HCT116 (cell line): Measurements from ENCODE around the gene PDE9A. TPM values are rescaled to one million over a fixed set of nuclear protein-coding genes. Genes with fewer than 3 reads are reported as not detected.

ENCODE experiments used
- ATAC-seq: fragments of 200-7000 bp; cut with Tn5 transposase; 2 replicates; pipeline ENCODE4 v1.9.1; 2020; ENCODE audit warnings: mild to moderate bottlenecking, moderate library complexity
- BruUV-seq: library from RNA; stranded (reverse); fragments of 400-500 nt; replicated peaks from 2 replicates; lab custom pipeline; 2021; lab: Mats Ljungman, UMichigan
- CTCF ChIA-PET: fragments of 300-600 bp; sonication (Branson Sonifier 250); formaldehyde crosslinking; loops from one replicate; lab custom pipeline; 2021; ENCODE audit warnings: antibody characterized with exemption; lab: Charles Lee
- POLR2A ChIA-PET: fragments of 300-600, 350-600 bp; sonication (Branson Sonifier 250); formaldehyde crosslinking; loops from one replicate; lab custom pipeline; 2021; ENCODE audit warnings: antibody characterized with exemption; lab: Charles Lee
- RAD21 ChIA-PET, 2 experiments: fragments of 300-600 bp; sonication (Branson Sonifier 250); formaldehyde crosslinking; loops; one replicate each; lab custom pipeline; 2023; ENCODE audit warnings: low total read pairs in 2 of 2; ENCODE audit not compliant: uncharacterized antibody in 2 of 2, unreplicated experiment in 2 of 2, low non-redundant PET in 1 of 2; lab: Charles Lee
- DNase-seq: peaks from one replicate; pipeline ENCODE4 v3.0.0-alpha.2; 2010; ENCODE audit warnings: low read depth, low spot score
- H2AFZ ChIP-seq: fragments of 200-600 bp; shearing (Covaris generic), sonication (generic); 2 replicates; pipeline ENCODE4 v1.6.1; 2017; ENCODE audit warnings: low read depth, mixed run types, mixed read lengths, antibody characterized with exemption, low read length; ENCODE audit not compliant: poor library complexity, severe bottlenecking
- H3K27ac ChIP-seq: 2 replicates; pipeline ENCODE4 v1.5.1; 2012; ENCODE audit warnings: low read depth, low read length
- H3K27me3 ChIP-seq: fragments of 200-600 bp; sonication (generic); 2 replicates; pipeline ENCODE4 v1.6.1; 2016; ENCODE audit warnings: mixed run types, low read length, mixed read lengths; ENCODE audit not compliant: insufficient read depth
- H3K36me3 ChIP-seq, 2 experiments: fragments of 200-500 bp in 1 of 2; fragments of 200-600 bp in 1 of 2; sonication (Bioruptor generic) in 1 of 2; sonication (generic) in 1 of 2; 2 replicates each; pipeline versions ENCODE4 v1.5.1 to v1.6.1; 2014 to 2016; ENCODE audit warnings: low read length in 2 of 2, inconsistent platforms in 1 of 2, mixed read lengths in 1 of 2, mixed run types in 1 of 2; ENCODE audit not compliant: insufficient read depth in 2 of 2, control insufficient read depth in 1 of 2
- H3K4me1 ChIP-seq, 2 experiments: fragments of 200-600 bp in 1 of 2; sonication (generic) in 1 of 2; 2 replicates each; pipeline versions ENCODE4 v1.5.1 to v1.6.1; 2012 to 2017; ENCODE audit warnings: low read length in 2 of 2, inconsistent platforms in 1 of 2, mild to moderate bottlenecking in 1 of 2, mixed read lengths in 1 of 2, mixed run types in 1 of 2, moderate library complexity in 1 of 2; ENCODE audit not compliant: insufficient read depth in 2 of 2, control insufficient read depth in 1 of 2
- H3K4me2 ChIP-seq: fragments of 200-600 bp; sonication (generic); 2 replicates; pipeline ENCODE4 v1.6.1; 2017; ENCODE audit warnings: mixed run types, low read length, mixed read lengths
- H3K4me3 ChIP-seq, 2 experiments: fragments of 200-600 bp in 1 of 2; sonication (generic) in 1 of 2; replicated peaks in 1 of 2; 2 replicates each; pipeline ENCODE4 v1.5.1; 2011 to 2016; ENCODE audit warnings: low read length in 2 of 2, control low read depth in 1 of 2, low read depth in 1 of 2, mild to moderate bottlenecking in 1 of 2, mixed read lengths in 1 of 2, mixed run types in 1 of 2
- H3K79me2 ChIP-seq: fragments of 200-600 bp; sonication (generic); 2 replicates; pipeline ENCODE4 v1.6.1; 2017; ENCODE audit warnings: mild to moderate bottlenecking, mixed run types, low read length, moderate library complexity, mixed read lengths; ENCODE audit not compliant: insufficient read depth
- H3K9ac ChIP-seq: fragments of 200-600 bp; sonication (generic); 2 replicates; pipeline ENCODE4 v1.6.1; 2016; ENCODE audit warnings: low read length, mixed read lengths
- H3K9me2 ChIP-seq: fragments of 200-600 bp; sonication (generic), shearing (Covaris generic); 2 replicates; pipeline ENCODE4 v1.6.1; 2017; ENCODE audit warnings: mixed run types, mild to moderate bottlenecking, moderate library complexity; ENCODE audit not compliant: insufficient read depth
- H3K9me3 ChIP-seq, 2 experiments: fragments of 200-500 bp in 1 of 2; fragments of 200-600 bp in 1 of 2; sonication (Bioruptor generic) in 1 of 2; sonication (generic) in 1 of 2; 2 replicates each; pipeline ENCODE4 v1.6.1; 2014 to 2017; ENCODE audit warnings: low read length in 2 of 2, mixed read lengths in 2 of 2, inconsistent platforms in 1 of 2, low read depth in 1 of 2, mild to moderate bottlenecking in 1 of 2, mixed run types in 1 of 2, moderate library complexity in 1 of 2; ENCODE audit not compliant: control insufficient read depth in 1 of 2, insufficient read depth in 1 of 2
- H4K20me1 ChIP-seq: fragments of 200-600 bp; sonication (generic), shearing (Covaris generic); 2 replicates; pipeline ENCODE4 v1.6.1; 2017; ENCODE audit warnings: mixed run types, mild to moderate bottlenecking, moderate library complexity; ENCODE audit not compliant: insufficient read depth
- CBX3 ChIP-seq: IDR thresholded peaks from 2 replicates; pipeline ENCODE4 v1.6.1; 2012; ENCODE audit warnings: low read depth
- ELF1 ChIP-seq: IDR thresholded peaks from 2 replicates; pipeline ENCODE4 v1.6.1; 2012; ENCODE audit warnings: low read depth, borderline replicate concordance
- EZH2phosphoT487 ChIP-seq: fragments of 200-600 bp; IDR thresholded peaks from 2 replicates; pipeline ENCODE4 v1.6.1; 2018; ENCODE audit warnings: antibody characterized with exemption, borderline replicate concordance
- POLR2AphosphoS5 ChIP-seq: IDR thresholded peaks from 2 replicates; pipeline ENCODE4 v1.6.1; 2011; ENCODE audit warnings: mild to moderate bottlenecking, low read depth, low read length, moderate library complexity
- RAD21 ChIP-seq: IDR thresholded peaks from 2 replicates; pipeline ENCODE4 v1.6.1; 2012; ENCODE audit warnings: low read depth, mild to moderate bottlenecking
- SRF ChIP-seq: IDR thresholded peaks from 2 replicates; pipeline ENCODE4 v1.6.1; 2012; ENCODE audit warnings: low read depth
- YY1 ChIP-seq: IDR thresholded peaks from 2 replicates; pipeline ENCODE4 v1.6.1; 2011; ENCODE audit warnings: low read length, low read depth, moderate library complexity, mild to moderate bottlenecking; ENCODE audit not compliant: insufficient replicate concordance; ENCODE audit errors: extremely low read depth
- ZNF274 ChIP-seq: fragments of 200-500 bp; sonication (Bioruptor generic); IDR thresholded peaks from 2 replicates; pipeline ENCODE4 v1.6.1; 2014; ENCODE audit warnings: mild to moderate bottlenecking, low read depth, low read length, inconsistent platforms
- intact Hi-C: fragments of 100-400 bp; cut with micrococcal nuclease; formaldehyde crosslinking; loops from 2 replicates; pipeline ENCODE4 v1.10.0; 2022
- total RNA-seq: library from RNA; stranded (reverse); gene quantifications from one replicate; pipeline ENCODE4 v1.2.1, GENCODE V29; 2021; ENCODE audit not compliant: unreplicated experiment
- TF ChIP-seq, protein P1 (sequence below): IDR thresholded peaks from 2 replicates; pipeline ENCODE4 v1.6.1; 2011; ENCODE audit warnings: mild to moderate bottlenecking, low read length, moderate library complexity; ENCODE audit not compliant: insufficient replicate concordance; ENCODE audit errors: extremely low read depth

The PDE9A gene
- total RNA-seq, 1 experiment from 2014 or later: 31.4 TPM

DNA sequence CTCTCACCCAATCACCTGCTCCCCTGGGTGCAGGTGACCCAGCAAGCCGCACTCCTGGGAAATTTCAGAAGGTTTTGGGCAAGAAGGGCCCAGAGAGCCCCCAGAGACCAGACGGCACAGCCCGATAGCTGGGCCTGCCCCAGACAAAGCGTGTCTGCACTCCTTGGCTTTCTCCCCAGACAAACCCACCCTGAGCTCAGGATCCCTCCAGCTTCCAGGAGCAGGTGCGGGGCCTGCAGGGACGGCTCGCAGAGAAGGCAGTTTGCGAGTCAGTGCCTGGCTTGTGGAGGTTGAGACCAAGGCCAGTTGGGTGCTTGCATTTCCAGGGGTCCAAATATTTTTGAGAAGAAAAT is 6.7 kb downstream of the PDE9A start:
- Histone ChIP-seq H4K20me1 (no peaks in the 10 kb centered on the region), H3K27ac (no peak overlapping the region), H3K36me3 (no peaks in the 10 kb centered on the region), H3K79me2 (peaks cover 21% of the 10 kb centered on the region; the same call in 1 of the 2 replicates), H3K9ac (no peak overlapping the region), H2AFZ (no peak overlapping the region), H3K9me2 (no peaks in the 10 kb centered on the region), H3K27me3 (no peaks in the 10 kb centered on the region), H3K9me3 (no peaks in the 10 kb centered on the region), H3K4me1 (peaks cover 13 to 20% of the 10 kb centered on the region in 2 experiments; a peak in 3 of 4 replicates), H3K4me3 (no peak overlapping the region), H3K4me2 (no peak overlapping the region)
- CTCF ChIA-PET: no interaction called here
- no peak for TF ChIP-seq SRF
- TF ChIP-seq ZNF274: no peak
- TF ChIP-seq POLR2AphosphoS5: no peak
- TF ChIP-seq ELF1: no peak
- intact Hi-C loops: no loop called here
- no peak for ATAC-seq
- DNase-seq: no peak
- POLR2A ChIA-PET: no interaction called here
- no TSS peak for BruUV-seq
- RAD21 ChIA-PET: no interaction called here

DNA sequence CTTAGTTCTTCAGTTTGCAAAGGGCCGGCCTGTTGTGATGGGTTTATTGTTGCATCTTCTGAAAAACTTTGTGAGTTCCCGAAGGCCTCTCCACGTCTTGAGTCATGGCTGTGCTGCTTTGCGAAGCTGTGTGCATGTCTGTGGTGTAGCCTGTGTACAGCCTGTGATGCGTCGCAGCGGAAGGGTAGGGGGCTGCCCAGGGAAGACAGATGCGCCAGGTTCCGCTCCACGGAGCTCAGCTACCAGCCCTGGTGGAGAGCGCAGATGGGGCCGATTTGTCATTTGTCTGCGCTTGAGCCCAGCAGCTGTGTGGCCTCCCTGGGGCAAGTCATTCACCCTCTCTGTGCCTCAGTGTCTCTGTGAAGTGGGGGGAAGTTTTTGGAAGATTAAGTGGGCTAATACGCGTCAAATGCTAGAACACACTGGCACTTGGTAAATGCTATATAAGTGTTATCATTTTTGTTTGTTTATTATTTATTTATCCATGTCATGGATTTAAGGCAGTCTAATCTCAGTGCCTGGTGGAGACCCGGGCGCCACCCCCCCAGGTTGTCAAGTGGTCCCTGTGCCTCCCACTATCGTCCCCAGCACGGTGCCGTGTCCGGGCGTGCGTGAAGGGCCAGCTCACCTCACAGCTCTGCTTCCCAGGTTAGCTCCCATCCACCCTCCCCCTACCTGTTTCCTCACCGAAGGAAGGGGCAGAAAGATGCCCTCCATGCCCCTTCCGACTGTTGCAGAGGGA is 8.4 kb downstream of the PDE9A start:
- Histone ChIP-seq H3K27me3 (no peaks in the 10 kb centered on the region), H3K79me2 (peaks cover 4% of the 10 kb centered on the region; the same call in 1 of the 2 replicates), H4K20me1 (no peaks in the 10 kb centered on the region), H3K27ac (no peak overlapping the region), H3K9me3 (no peaks in the 10 kb centered on the region), H3K9me2 (no peaks in the 10 kb centered on the region), H2AFZ (no peak overlapping the region), H3K4me3 (no peak overlapping the region), H3K36me3 (no peaks in the 10 kb centered on the region), H3K9ac (no peak overlapping the region), H3K4me2 (no peak overlapping the region), H3K4me1 (peaks cover 25 to 28% of the 10 kb centered on the region in 2 experiments; a peak in 3 of 4 replicates)
- CTCF ChIA-PET: no interaction called here
- DNase-seq (no peak), ATAC-seq (no peak)
- intact Hi-C loops: no loop called here
- POLR2A ChIA-PET: no interaction called here
- RAD21 ChIA-PET: no interaction called here
- no TSS peak for BruUV-seq
- TF ChIP-seq YY1: no peak
- no peak for TF ChIP-seq EZH2phosphoT487
- TF ChIP-seq, protein P1, sequence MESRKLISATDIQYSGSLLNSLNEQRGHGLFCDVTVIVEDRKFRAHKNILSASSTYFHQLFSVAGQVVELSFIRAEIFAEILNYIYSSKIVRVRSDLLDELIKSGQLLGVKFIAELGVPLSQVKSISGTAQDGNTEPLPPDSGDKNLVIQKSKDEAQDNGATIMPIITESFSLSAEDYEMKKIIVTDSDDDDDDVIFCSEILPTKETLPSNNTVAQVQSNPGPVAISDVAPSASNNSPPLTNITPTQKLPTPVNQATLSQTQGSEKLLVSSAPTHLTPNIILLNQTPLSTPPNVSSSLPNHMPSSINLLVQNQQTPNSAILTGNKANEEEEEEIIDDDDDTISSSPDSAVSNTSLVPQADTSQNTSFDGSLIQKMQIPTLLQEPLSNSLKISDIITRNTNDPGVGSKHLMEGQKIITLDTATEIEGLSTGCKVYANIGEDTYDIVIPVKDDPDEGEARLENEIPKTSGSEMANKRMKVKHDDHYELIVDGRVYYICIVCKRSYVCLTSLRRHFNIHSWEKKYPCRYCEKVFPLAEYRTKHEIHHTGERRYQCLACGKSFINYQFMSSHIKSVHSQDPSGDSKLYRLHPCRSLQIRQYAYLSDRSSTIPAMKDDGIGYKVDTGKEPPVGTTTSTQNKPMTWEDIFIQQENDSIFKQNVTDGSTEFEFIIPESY: no peak
- TF ChIP-seq RAD21: no peak
- no peak for TF ChIP-seq CBX3
- TF ChIP-seq, all 23 proteins: peak for 0
